WTC11 (cell line): ENCODE results near the gene GABRB2. TPM values are rescaled to one million over a fixed set of nuclear protein-coding genes. Genes with fewer than 3 reads are reported as not detected.

Experiments
- ATAC-seq: fragments of 200-7000 bp; cut with Tn5 transposase; 2 replicates; pipeline ENCODE4 v1.10.0; 2021; ENCODE audit warnings: mild to moderate bottlenecking, moderate library complexity
- CTCF ChIA-PET: fragments of 300-600 bp; sonication (Branson Sonifier 250); formaldehyde crosslinking; loops from one replicate; lab custom pipeline; 2021; ENCODE audit warnings: antibody characterized with exemption; lab: Charles Lee
- POLR2A ChIA-PET: fragments of 350-600 bp; sonication (Branson Sonifier 250); formaldehyde crosslinking; loops from one replicate; lab custom pipeline; 2021; ENCODE audit warnings: antibody characterized with exemption; lab: Charles Lee
- DNase-seq: peaks from one replicate; pipeline ENCODE4 v3.0.0; 2021; ENCODE audit warnings: low spot score
- H3K27ac Mint-ChIP-seq: 2 replicates; pipeline ENCODE4 v1.8.0; 2021; ENCODE audit warnings: mixed read lengths
- H3K27me3 Mint-ChIP-seq: 2 replicates; pipeline ENCODE4 v1.8.0; 2021; ENCODE audit warnings: low read depth, mild to moderate bottlenecking, moderate library complexity, mixed read lengths
- H3K36me3 Mint-ChIP-seq: 2 replicates; pipeline ENCODE4 v1.8.0; 2021; ENCODE audit warnings: mixed read lengths
- H3K4me1 Mint-ChIP-seq: 2 replicates; pipeline ENCODE4 v1.8.0; 2022; ENCODE audit warnings: mixed read lengths
- H3K4me3 Mint-ChIP-seq: 2 replicates; pipeline ENCODE4 v1.8.0; 2021; ENCODE audit warnings: mild to moderate bottlenecking, moderate library complexity, mixed read lengths
- H3K9me3 Mint-ChIP-seq: 2 replicates; pipeline ENCODE4 v1.8.0; 2021; ENCODE audit warnings: mixed read lengths
- ARID4B ChIP-seq: sonication (generic); formaldehyde crosslinking; IDR thresholded peaks from 2 replicates; pipeline ENCODE4 v1.8.0; 2023; ENCODE audit warnings: missing genetic modification reagents, mild to moderate bottlenecking, borderline replicate concordance
- ATF3 ChIP-seq: sonication (generic); formaldehyde crosslinking; conservative IDR thresholded peaks from 2 replicates; pipeline ENCODE4 v1.8.1; 2022; ENCODE audit warnings: mild to moderate bottlenecking, missing genetic modification reagents
- CDX4 ChIP-seq: fragments of 250-450 bp; sonication (Bioruptor Pico); IDR thresholded peaks from 2 replicates; pipeline ENCODE4 v1.9.0; 2021; ENCODE audit warnings: moderate library complexity, mild to moderate bottlenecking, inconsistent platforms, borderline replicate concordance
- CREM ChIP-seq: sonication (generic); formaldehyde crosslinking; IDR thresholded peaks from 2 replicates; pipeline ENCODE4 v1.8.1; 2022; ENCODE audit warnings: mild to moderate bottlenecking, missing genetic modification reagents, moderate library complexity
- ESRRA ChIP-seq: sonication (generic); formaldehyde crosslinking; IDR thresholded peaks from 2 replicates; pipeline ENCODE4 v1.8.1; 2022; ENCODE audit warnings: mild to moderate bottlenecking, missing genetic modification reagents, borderline replicate concordance
- ETV6 ChIP-seq: sonication (generic); formaldehyde crosslinking; IDR thresholded peaks from 2 replicates; pipeline ENCODE4 v1.8.1; 2022; ENCODE audit warnings: mild to moderate bottlenecking, missing genetic modification reagents
- FOXK1 ChIP-seq: sonication (generic); formaldehyde crosslinking; IDR thresholded peaks from 2 replicates; pipeline ENCODE4 v1.8.0; 2022; ENCODE audit warnings: mild to moderate bottlenecking, moderate library complexity, missing genetic modification reagents
- FOXP4 ChIP-seq: sonication (generic); formaldehyde crosslinking; IDR thresholded peaks from 2 replicates; pipeline ENCODE4 v1.8.0; 2022; ENCODE audit warnings: mild to moderate bottlenecking, missing genetic modification reagents
- IRF1 ChIP-seq: sonication (generic); formaldehyde crosslinking; IDR thresholded peaks from 2 replicates; pipeline ENCODE4 v1.8.0; 2023; ENCODE audit warnings: missing genetic modification reagents
- IRF2 ChIP-seq: sonication (generic); formaldehyde crosslinking; IDR thresholded peaks from 2 replicates; pipeline ENCODE4 v1.8.0; 2022; ENCODE audit warnings: low read depth, missing genetic modification reagents, borderline replicate concordance
- MXD4 ChIP-seq: fragments of 250-450 bp; sonication (Bioruptor Pico); IDR thresholded peaks from 2 replicates; pipeline ENCODE4 v1.8.0; 2021; ENCODE audit warnings: mild to moderate bottlenecking, moderate library complexity, borderline replicate concordance
- NR1H2 ChIP-seq: sonication (generic); formaldehyde crosslinking; IDR thresholded peaks from 2 replicates; pipeline ENCODE4 v1.9.0; 2021; ENCODE audit warnings: mild to moderate bottlenecking, moderate library complexity, missing genetic modification reagents
- NR2C2 ChIP-seq: sonication (generic); formaldehyde crosslinking; IDR thresholded peaks from 2 replicates; pipeline ENCODE4 v1.8.0; 2022; ENCODE audit warnings: mild to moderate bottlenecking, missing genetic modification reagents
- SMAD3 ChIP-seq: sonication (generic); formaldehyde crosslinking; IDR thresholded peaks from 2 replicates; pipeline ENCODE4 v1.8.0; 2022; ENCODE audit warnings: missing genetic modification reagents, mild to moderate bottlenecking, borderline replicate concordance
- TCF7 ChIP-seq: sonication (generic); formaldehyde crosslinking; IDR thresholded peaks from 2 replicates; pipeline ENCODE4 v1.8.0; 2022; ENCODE audit warnings: mild to moderate bottlenecking, low read depth, missing genetic modification reagents, moderate library complexity
- TEAD4 ChIP-seq: sonication (generic); formaldehyde crosslinking; IDR thresholded peaks from 2 replicates; pipeline ENCODE4 v1.8.0; 2022; ENCODE audit warnings: mild to moderate bottlenecking, missing genetic modification reagents
- USF2 ChIP-seq: sonication (generic); formaldehyde crosslinking; IDR thresholded peaks from 2 replicates; pipeline ENCODE4 v1.8.1; 2023; ENCODE audit warnings: mild to moderate bottlenecking, missing genetic modification reagents, moderate library complexity
- ZBTB21 ChIP-seq: sonication (generic); formaldehyde crosslinking; IDR thresholded peaks from 2 replicates; pipeline ENCODE4 v1.8.1; 2023; ENCODE audit warnings: mild to moderate bottlenecking, missing genetic modification reagents, borderline replicate concordance
- ZNF263 ChIP-seq: sonication (generic); formaldehyde crosslinking; IDR thresholded peaks from 2 replicates; pipeline ENCODE4 v1.8.1; 2022; ENCODE audit warnings: low read depth, mild to moderate bottlenecking, moderate library complexity, missing genetic modification reagents
- ZNF281 ChIP-seq: sonication (generic); formaldehyde crosslinking; IDR thresholded peaks from 2 replicates; pipeline ENCODE4 v1.8.0; 2023; ENCODE audit warnings: mild to moderate bottlenecking, missing genetic modification reagents
- ZNF317 ChIP-seq: sonication (generic); formaldehyde crosslinking; IDR thresholded peaks from 2 replicates; pipeline ENCODE4 v1.8.1; 2023; ENCODE audit warnings: low read depth, mild to moderate bottlenecking, moderate library complexity, missing genetic modification reagents, borderline replicate concordance
- total RNA-seq: library from RNA; stranded (reverse); gene quantifications from 3 replicates; pipeline ENCODE4 v1.2.3, GENCODE V29; 2021

GABRB2 gene
- total RNA-seq, 1 experiment from 2014 or later: 0.79 TPM

- TF ChIP-seq SMAD3 (no peak), FOXK1 (CRISPR knock-in tag) (no peak), ZNF281 (no peak), NR1H2 (CRISPR knock-in tag) (no peak), CDX4 (CRISPR knock-in tag) (no peak), ESRRA (no peak)
Measured at GRCh38 chr5:161566081-161566480, 19.6 kb upstream of the GABRB2 start (continued).

- POLR2A ChIA-PET: no interaction called here
- peaks cover 17% of the 10 kb centered on the region for H3K4me1 Mint-ChIP-seq
- no peaks in the 10 kb centered on the region for H3K36me3 Mint-ChIP-seq
- DNase-seq (no peak), ATAC-seq (no peak)
- H3K27ac Mint-ChIP-seq: no peak overlapping the region
- H3K27me3 Mint-ChIP-seq: no peaks in the 10 kb centered on the region
- no peaks in the 10 kb centered on the region for H3K9me3 Mint-ChIP-seq
- TF ChIP-seq IRF1 (CRISPR knock-in tag): no peak
- no peak for TF ChIP-seq MXD4 (CRISPR knock-in tag)
- TF ChIP-seq NR2C2: no peak
- no peak for TF ChIP-seq ZBTB21 (CRISPR knock-in tag)
- TF ChIP-seq IRF2 (CRISPR knock-in tag): no peak
- TF ChIP-seq ZNF263 (CRISPR knock-in tag): no peak
- no peak for TF ChIP-seq FOXP4 (CRISPR knock-in tag)
- no peak for TF ChIP-seq TEAD4 (CRISPR knock-in tag)
- TF ChIP-seq TCF7 (CRISPR knock-in tag): no peak
- no peak for TF ChIP-seq USF2 (CRISPR knock-in tag)
- no peak for TF ChIP-seq ZNF317 (CRISPR knock-in tag)
- no peak for TF ChIP-seq ATF3 (CRISPR knock-in tag)
- no peak for TF ChIP-seq ETV6 (CRISPR knock-in tag)
- no peak for TF ChIP-seq ARID4B
- no peak for TF ChIP-seq FOXK1 (CRISPR knock-in tag)
- no peak for TF ChIP-seq CREM (CRISPR knock-in tag)
- H3K4me3 Mint-ChIP-seq: no peak overlapping the region
- CTCF ChIA-PET: no interaction called here
Measured at GRCh38 chr5:161562446-161562845, 15.9 kb upstream of the GABRB2 start.
